Testis (tissue), 3 donors: Measurements from ENCODE around the gene GMFB. TPM values are rescaled to one million over a fixed set of nuclear protein-coding genes. Genes with fewer than 3 reads are reported as not detected.
"Not testable (repeated sequence)": the region's sequence is repeated elsewhere in the genome, so short reads cannot be mapped to it uniquely, and the experiment has no call there.

ENCODE experiments used
- DNase-seq: peaks from one replicate; pipeline ENCODE4 v3.0.0-alpha.2; 2019
- H3K27ac ChIP-seq, 2 donors: fragments of 200-600 bp; sonication (generic); one replicate each; pipeline ENCODE4 v1.5.1; 2019
- H3K27me3 ChIP-seq: fragments of 200-600 bp; sonication (generic); one replicate; pipeline ENCODE4 v1.5.1; 2019
- H3K36me3 ChIP-seq: fragments of 200-600 bp; sonication (generic); one replicate; pipeline ENCODE4 v1.5.1; 2017; ENCODE audit warnings: low read depth; ENCODE audit errors: missing control alignments
- H3K4me1 ChIP-seq: fragments of 200-600 bp; sonication (generic); one replicate; pipeline ENCODE4 v1.5.1; 2019
- H3K4me3 ChIP-seq, 2 donors: fragments of 200-600 bp; sonication (generic); one replicate each; pipeline ENCODE4 v1.5.1; 2017 to 2019
- H3K9me3 ChIP-seq: fragments of 200-600 bp; sonication (generic); one replicate; pipeline ENCODE4 v1.5.1; 2017
- POLR2A ChIP-seq: fragments of 450-650 bp; IDR thresholded peaks from one replicate; pipeline ENCODE4 v1.6.1; 2017; ENCODE audit warnings: antibody characterized with exemption, mild to moderate bottlenecking, moderate library complexity
- whole genome bisulfite sequencing, 2 donors: methylation state at CpG; one replicate each; pipeline ENCODE4 v1.1.5; 2018; 5-methylcytosine and 5-hydroxymethylcytosine counted together
- intact Hi-C: fragments of 100-400 bp; cut with DNase I; formaldehyde crosslinking; loops from one replicate; pipeline ENCODE4 v1.15.1; 2023; ENCODE audit warnings: low total_unique reads
- polyA plus RNA-seq: library from polyadenylated mRNA; stranded (reverse); fragments of 350-450 nt; fragmentation: Illumina TruSeq; extraction: RNeasy Lipid Tissue Mini Kit (QIAGEN cat#74804); gene quantifications from one replicate; pipeline ENCODE4 v1.2.3, GENCODE V29; 2014; ENCODE audit warnings: low read depth, low replicate concordance; ENCODE audit not compliant: insufficient read depth
- total RNA-seq, 2 donors: library from RNA; depleted of rRNA; stranded (reverse); fragments of >200 nt; gene quantifications; one replicate each; pipeline ENCODE4 v1.2.3, GENCODE V29; 2016
- TF ChIP-seq, protein P1 (sequence below), 3 experiments: fragments of 450-650 bp in 2 of 3; fragments of 200-600 bp in 1 of 3; sonication (generic) in 1 of 3; IDR thresholded peaks; one replicate each; pipeline ENCODE4 v1.5.1; 2016 to 2019; ENCODE audit warnings: antibody characterized with exemption in 3 of 3, mild to moderate bottlenecking in 2 of 3, moderate library complexity in 1 of 3

Gene GMFB
- total and polyA plus RNA-seq, 3 donors from 2014 or later, result 19.5 to 43.6 (median 32.3) TPM

DNA sequence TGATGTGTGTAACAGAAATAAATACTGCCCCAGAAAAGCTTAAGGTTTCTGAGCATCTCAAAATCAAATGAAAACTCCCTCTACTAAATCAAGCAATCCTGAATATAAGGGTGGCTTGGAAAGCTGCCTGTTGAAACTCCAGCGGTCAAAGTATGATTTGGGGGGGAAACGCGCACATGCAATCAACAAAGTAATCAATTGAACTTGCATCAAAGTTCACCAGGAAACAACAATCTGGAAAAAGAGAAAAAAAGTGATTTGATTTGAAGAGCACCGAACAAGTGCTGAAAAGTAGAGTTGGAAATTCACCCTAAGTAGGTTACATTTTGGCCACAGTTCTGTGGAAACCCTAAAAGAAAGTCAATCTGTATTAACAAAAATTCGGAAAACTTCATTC lies 48.3 kb downstream of the GMFB start:
- H3K4me3 ChIP-seq, result peak overlapping the region; percentile 72 to 81
- peaks cover 18% of the 10 kb centered on the region for H3K4me1 ChIP-seq
- H3K9me3 ChIP-seq, result no peaks in the 10 kb centered on the region
- peak overlapping the region; percentile 73 to 96 for H3K27ac ChIP-seq
- intact Hi-C loops, result no loop called here
- no peak for DNase-seq
- H3K36me3 ChIP-seq, result no peaks in the 10 kb centered on the region
- TF ChIP-seq, protein P1, sequence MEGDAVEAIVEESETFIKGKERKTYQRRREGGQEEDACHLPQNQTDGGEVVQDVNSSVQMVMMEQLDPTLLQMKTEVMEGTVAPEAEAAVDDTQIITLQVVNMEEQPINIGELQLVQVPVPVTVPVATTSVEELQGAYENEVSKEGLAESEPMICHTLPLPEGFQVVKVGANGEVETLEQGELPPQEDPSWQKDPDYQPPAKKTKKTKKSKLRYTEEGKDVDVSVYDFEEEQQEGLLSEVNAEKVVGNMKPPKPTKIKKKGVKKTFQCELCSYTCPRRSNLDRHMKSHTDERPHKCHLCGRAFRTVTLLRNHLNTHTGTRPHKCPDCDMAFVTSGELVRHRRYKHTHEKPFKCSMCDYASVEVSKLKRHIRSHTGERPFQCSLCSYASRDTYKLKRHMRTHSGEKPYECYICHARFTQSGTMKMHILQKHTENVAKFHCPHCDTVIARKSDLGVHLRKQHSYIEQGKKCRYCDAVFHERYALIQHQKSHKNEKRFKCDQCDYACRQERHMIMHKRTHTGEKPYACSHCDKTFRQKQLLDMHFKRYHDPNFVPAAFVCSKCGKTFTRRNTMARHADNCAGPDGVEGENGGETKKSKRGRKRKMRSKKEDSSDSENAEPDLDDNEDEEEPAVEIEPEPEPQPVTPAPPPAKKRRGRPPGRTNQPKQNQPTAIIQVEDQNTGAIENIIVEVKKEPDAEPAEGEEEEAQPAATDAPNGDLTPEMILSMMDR (IDR thresholded peaks at IDR 0.05), result no peak
- no peak for TF ChIP-seq POLR2A
- WGBS, 2 donors, result 1% methylated on average over 5 of the region's 5 CpGs
- no peaks in the 10 kb centered on the region for H3K27me3 ChIP-seq

DNA sequence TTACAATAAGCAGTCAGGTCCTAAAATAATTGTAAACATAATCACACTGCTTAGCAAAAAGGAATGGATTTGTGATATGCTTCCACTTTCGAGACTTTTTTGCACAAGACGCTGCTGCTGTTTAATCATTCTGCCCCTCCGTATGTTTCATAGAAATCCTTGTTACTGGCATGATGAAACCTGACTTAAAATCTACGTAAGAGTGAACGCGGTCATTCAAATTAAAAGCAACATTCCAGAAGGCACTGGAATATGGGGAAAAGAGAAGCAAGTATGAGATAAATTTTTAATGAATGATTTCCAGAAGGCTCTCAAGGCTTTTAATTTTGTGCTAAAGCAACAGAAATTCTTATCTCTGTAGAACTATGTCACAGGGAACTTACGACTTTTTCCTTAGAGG lies 48.7 kb downstream of the GMFB start:
- no peak for DNase-seq
- peaks cover 14% of the 10 kb centered on the region for H3K4me1 ChIP-seq
- no peaks in the 10 kb centered on the region for H3K9me3 ChIP-seq
- intact Hi-C loops, result no loop called here
- no peaks in the 10 kb centered on the region for H3K27me3 ChIP-seq
- H3K27ac ChIP-seq, result peak overlapping the region; percentile 73 to 96
- H3K36me3 ChIP-seq, result no peaks in the 10 kb centered on the region
- TF ChIP-seq, protein P1 (IDR thresholded peaks at IDR 0.05), result no peak
- TF ChIP-seq POLR2A, result no peak
- 23 to 36% methylated on average over 7 of the region's 7 CpGs for WGBS, 2 donors
- peak overlapping the region; percentile 72 to 81 for H3K4me3 ChIP-seq

DNA sequence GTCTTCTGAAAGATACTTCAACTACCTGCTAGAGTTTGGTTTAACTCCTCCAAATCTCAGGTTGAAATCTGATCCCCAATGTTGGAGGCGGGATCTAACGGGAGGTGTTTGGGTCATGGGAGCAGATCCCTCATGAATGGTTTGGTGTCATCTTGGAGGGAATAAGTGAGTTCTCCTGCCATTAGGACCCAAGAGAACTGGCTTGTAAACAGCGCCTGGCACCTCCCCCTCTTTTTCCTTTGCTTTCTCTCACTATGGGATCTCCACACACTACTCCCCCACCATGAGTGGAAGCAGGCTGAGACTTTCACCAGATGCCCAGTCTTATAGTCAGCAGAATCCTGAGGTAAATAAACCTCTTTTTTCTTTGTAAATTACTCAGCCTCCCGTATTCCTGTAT lies 50.1 kb downstream of the GMFB start:
- H3K4me3 ChIP-seq, result no peak overlapping the region
- WGBS, 2 donors, result 64 to 72% methylated on average over 4 of the region's 4 CpGs
- H3K36me3 ChIP-seq, result no peaks in the 10 kb centered on the region
- intact Hi-C loops, result no loop called here
- peaks cover 14% of the 10 kb centered on the region for H3K4me1 ChIP-seq
- H3K9me3 ChIP-seq, result no peaks in the 10 kb centered on the region
- peak; percentile 49 for DNase-seq
- no peak for TF ChIP-seq POLR2A
- TF ChIP-seq, protein P1 (IDR thresholded peaks at IDR 0.05), result no peak
- no peak overlapping the region for H3K27ac ChIP-seq
- no peaks in the 10 kb centered on the region for H3K27me3 ChIP-seq

GRCh38 chr14:54437954-54438353 lies 50.8 kb downstream of the GMFB start:
- DNase-seq, intact Hi-C loops, H3K4me3 ChIP-seq, H3K36me3 ChIP-seq, H3K9me3 ChIP-seq, H3K27ac ChIP-seq, H3K27me3 ChIP-seq: not testable (repeated sequence)
- peaks cover 14% of the 10 kb centered on the region for H3K4me1 ChIP-seq
- 81 to 86% methylated on average over 4 of the region's 4 CpGs for WGBS, 2 donors

DNA sequence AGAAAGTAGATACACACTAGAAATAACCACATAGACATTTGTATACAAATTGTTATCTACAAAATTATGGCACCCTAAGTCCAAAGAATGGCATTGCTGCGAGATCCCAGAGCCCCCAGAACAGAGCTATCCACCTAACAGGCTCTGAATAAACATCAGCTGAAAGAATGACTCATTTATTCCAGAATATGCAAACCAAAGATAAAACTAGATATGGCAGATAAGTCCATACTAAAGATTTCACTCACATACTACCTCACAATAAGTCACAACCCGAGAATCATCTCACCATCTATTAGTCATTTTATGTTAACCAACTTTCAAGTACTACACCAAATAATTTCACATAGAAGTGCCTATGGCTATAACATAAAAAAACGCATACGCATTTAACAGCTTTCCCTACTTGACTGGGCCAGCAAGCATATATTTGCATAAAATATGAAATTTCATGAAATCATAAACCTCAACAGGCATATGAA lies 53.2 kb downstream of the GMFB start:
- Histone ChIP-seq H3K9me3 (no peaks in the 10 kb centered on the region), H3K27me3 (no peaks in the 10 kb centered on the region), H3K4me1 (peaks cover 14% of the 10 kb centered on the region), H3K4me3 (no peak overlapping the region), H3K27ac (no peak overlapping the region), H3K36me3 (no peaks in the 10 kb centered on the region)
- intact Hi-C loops, result no loop called here
- TF ChIP-seq POLR2A, result no peak
- TF ChIP-seq, protein P1 (IDR thresholded peaks at IDR 0.05), result no peak
- no peak for DNase-seq
- WGBS, 2 donors, result 79 to 86% methylated on average over 4 of the region's 4 CpGs
